Neural progenitor cell (in vitro differentiated cells): ENCODE measurements around the gene PGRMC2.

Experiments
- CTCF ChIP-seq: fragments of 200-600 bp; sonication (generic); IDR thresholded peaks from 2 replicates; pipeline ENCODE4 v1.5.1; 2017; ENCODE audit warnings: antibody characterized with exemption, mild to moderate bottlenecking
- EZH2 ChIP-seq: fragments of 200-600 bp; sonication (generic); IDR thresholded peaks from 2 replicates; pipeline ENCODE4 v1.6.1; 2017; ENCODE audit warnings: antibody characterized with exemption, mild to moderate bottlenecking, moderate library complexity
- EZH2phosphoT487 ChIP-seq: fragments of 200-600 bp; sonication (generic); IDR thresholded peaks from 2 replicates; pipeline ENCODE4 v1.6.1; 2017; ENCODE audit warnings: antibody characterized with exemption

DNA sequence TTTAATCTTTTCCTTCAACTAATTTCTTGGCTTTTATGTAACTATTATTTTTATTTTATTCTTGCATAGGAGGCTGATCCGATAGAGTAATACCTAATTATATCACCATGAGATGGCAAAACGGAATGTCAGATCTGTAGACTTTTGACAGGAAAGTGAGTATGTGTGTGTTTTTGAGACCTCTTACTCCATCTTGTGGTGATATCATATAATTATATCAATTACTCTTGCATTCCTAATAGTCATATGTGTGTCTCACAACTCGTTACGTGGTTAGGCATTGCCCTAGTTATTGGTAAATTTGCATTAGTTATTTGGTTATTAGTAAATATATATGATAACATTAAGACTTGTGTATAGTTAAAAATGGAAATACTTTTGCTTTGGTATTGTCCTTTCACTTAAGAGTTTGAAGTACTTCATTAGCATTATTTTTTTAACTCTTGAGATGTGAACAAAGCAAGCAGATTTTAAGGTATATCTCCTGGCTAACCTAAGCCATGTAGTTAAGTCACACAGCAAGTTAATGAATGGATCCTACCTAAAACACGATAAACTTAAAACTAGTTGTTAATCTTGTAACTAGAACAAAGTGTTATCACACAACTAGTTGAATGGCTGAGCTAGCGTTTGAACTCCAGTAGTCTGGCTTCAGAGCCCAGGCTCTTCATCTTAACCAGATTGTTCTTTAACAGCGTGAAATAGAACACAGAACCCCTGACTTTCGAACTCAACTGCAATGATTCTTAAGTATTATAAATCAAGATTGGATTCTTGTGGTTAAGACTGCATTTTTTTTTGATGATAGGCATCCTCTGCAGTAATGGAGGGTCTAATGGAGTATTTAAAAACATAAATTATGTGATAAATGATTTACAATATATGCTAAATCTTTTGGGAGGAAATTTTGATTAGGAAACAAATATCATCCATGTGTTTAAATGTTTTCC, 67.1 kb downstream of the PGRMC2 start:
- TF ChIP-seq CTCF (peak; percentile 34), EZH2 (no peak), EZH2phosphoT487 (no peak)
